Breast epithelium (tissue), 3 donors: ENCODE data around the gene CFAP20.

ENCODE experiments used
- POLR2A ChIP-seq: fragments of 450-650 bp; IDR thresholded peaks from one replicate; pipeline ENCODE4 v1.6.1; 2016; ENCODE audit warnings: antibody characterized with exemption, mild to moderate bottlenecking, moderate library complexity
- TF ChIP-seq, protein P1 (sequence below), 3 donors: fragments of 450-650 bp; IDR thresholded peaks; one replicate each; pipeline ENCODE4 v1.5.1; 2016 to 2017; ENCODE audit warnings: antibody characterized with exemption in 3 of 3, mild to moderate bottlenecking in 3 of 3, moderate library complexity in 3 of 3

DNA sequence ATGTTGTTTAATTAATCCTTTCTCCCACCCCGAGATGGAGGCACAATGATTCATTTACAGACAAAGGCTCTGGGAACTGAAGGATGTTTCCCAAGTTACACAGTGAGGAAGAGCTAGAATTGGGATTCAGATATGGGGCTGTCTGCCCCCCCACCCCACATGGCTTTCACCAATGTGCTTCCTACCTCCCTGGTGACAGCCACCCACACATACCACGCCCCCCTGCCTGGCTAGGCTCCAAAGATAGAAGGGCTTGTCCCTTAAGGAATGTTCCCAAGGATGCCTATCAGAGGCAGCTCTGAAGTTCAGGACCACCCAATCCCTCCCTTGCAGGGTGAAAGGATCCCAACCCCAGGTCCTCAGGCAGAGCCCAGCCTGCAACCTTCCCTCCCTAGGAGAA is 32.9 kb downstream of the CFAP20 start:
- TF ChIP-seq, protein P1, sequence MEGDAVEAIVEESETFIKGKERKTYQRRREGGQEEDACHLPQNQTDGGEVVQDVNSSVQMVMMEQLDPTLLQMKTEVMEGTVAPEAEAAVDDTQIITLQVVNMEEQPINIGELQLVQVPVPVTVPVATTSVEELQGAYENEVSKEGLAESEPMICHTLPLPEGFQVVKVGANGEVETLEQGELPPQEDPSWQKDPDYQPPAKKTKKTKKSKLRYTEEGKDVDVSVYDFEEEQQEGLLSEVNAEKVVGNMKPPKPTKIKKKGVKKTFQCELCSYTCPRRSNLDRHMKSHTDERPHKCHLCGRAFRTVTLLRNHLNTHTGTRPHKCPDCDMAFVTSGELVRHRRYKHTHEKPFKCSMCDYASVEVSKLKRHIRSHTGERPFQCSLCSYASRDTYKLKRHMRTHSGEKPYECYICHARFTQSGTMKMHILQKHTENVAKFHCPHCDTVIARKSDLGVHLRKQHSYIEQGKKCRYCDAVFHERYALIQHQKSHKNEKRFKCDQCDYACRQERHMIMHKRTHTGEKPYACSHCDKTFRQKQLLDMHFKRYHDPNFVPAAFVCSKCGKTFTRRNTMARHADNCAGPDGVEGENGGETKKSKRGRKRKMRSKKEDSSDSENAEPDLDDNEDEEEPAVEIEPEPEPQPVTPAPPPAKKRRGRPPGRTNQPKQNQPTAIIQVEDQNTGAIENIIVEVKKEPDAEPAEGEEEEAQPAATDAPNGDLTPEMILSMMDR (IDR thresholded peaks at IDR 0.05) = no peak
- no peak for TF ChIP-seq POLR2A
